HCT116 (cell line): ENCODE measurements around the gene GNG12. TPM values are rescaled to one million over a fixed set of nuclear protein-coding genes. Genes with fewer than 3 reads are reported as not detected.

Experiments used
- ATAC-seq: fragments of 200-7000 bp; cut with Tn5 transposase; 2 replicates; pipeline ENCODE4 v1.9.1; 2020; ENCODE audit warnings: mild to moderate bottlenecking, moderate library complexity
- BruUV-seq: library from RNA; stranded (reverse); fragments of 400-500 nt; replicated peaks from 2 replicates; lab custom pipeline; 2021; lab: Mats Ljungman, UMichigan
- CTCF ChIA-PET: fragments of 300-600 bp; sonication (Branson Sonifier 250); formaldehyde crosslinking; loops from one replicate; lab custom pipeline; 2021; ENCODE audit warnings: antibody characterized with exemption; lab: Charles Lee
- POLR2A ChIA-PET: fragments of 300-600, 350-600 bp; sonication (Branson Sonifier 250); formaldehyde crosslinking; loops from one replicate; lab custom pipeline; 2021; ENCODE audit warnings: antibody characterized with exemption; lab: Charles Lee
- RAD21 ChIA-PET, 2 experiments: fragments of 300-600 bp; sonication (Branson Sonifier 250); formaldehyde crosslinking; loops; one replicate each; lab custom pipeline; 2023; ENCODE audit warnings: low total read pairs in 2 of 2; ENCODE audit not compliant: uncharacterized antibody in 2 of 2, unreplicated experiment in 2 of 2, low non-redundant PET in 1 of 2; lab: Charles Lee
- DNase-seq: peaks from one replicate; pipeline ENCODE4 v3.0.0-alpha.2; 2010; ENCODE audit warnings: low read depth, low spot score
- H2AFZ ChIP-seq: fragments of 200-600 bp; shearing (Covaris generic), sonication (generic); 2 replicates; pipeline ENCODE4 v1.6.1; 2017; ENCODE audit warnings: low read depth, mixed run types, mixed read lengths, antibody characterized with exemption, low read length; ENCODE audit not compliant: poor library complexity, severe bottlenecking
- H3K27ac ChIP-seq: 2 replicates; pipeline ENCODE4 v1.5.1; 2012; ENCODE audit warnings: low read depth, low read length
- H3K27me3 ChIP-seq: fragments of 200-600 bp; sonication (generic); 2 replicates; pipeline ENCODE4 v1.6.1; 2016; ENCODE audit warnings: mixed run types, low read length, mixed read lengths; ENCODE audit not compliant: insufficient read depth
- H3K36me3 ChIP-seq, 2 experiments: fragments of 200-500 bp in 1 of 2; fragments of 200-600 bp in 1 of 2; sonication (Bioruptor generic) in 1 of 2; sonication (generic) in 1 of 2; 2 replicates each; pipeline versions ENCODE4 v1.5.1 to v1.6.1; 2014 to 2016; ENCODE audit warnings: low read length in 2 of 2, inconsistent platforms in 1 of 2, mixed read lengths in 1 of 2, mixed run types in 1 of 2; ENCODE audit not compliant: insufficient read depth in 2 of 2, control insufficient read depth in 1 of 2
- H3K4me1 ChIP-seq, 2 experiments: fragments of 200-600 bp in 1 of 2; sonication (generic) in 1 of 2; 2 replicates each; pipeline versions ENCODE4 v1.5.1 to v1.6.1; 2012 to 2017; ENCODE audit warnings: low read length in 2 of 2, inconsistent platforms in 1 of 2, mild to moderate bottlenecking in 1 of 2, mixed read lengths in 1 of 2, mixed run types in 1 of 2, moderate library complexity in 1 of 2; ENCODE audit not compliant: insufficient read depth in 2 of 2, control insufficient read depth in 1 of 2
- H3K4me2 ChIP-seq: fragments of 200-600 bp; sonication (generic); 2 replicates; pipeline ENCODE4 v1.6.1; 2017; ENCODE audit warnings: mixed run types, low read length, mixed read lengths
- H3K4me3 ChIP-seq, 2 experiments: fragments of 200-600 bp in 1 of 2; sonication (generic) in 1 of 2; replicated peaks in 1 of 2; 2 replicates each; pipeline ENCODE4 v1.5.1; 2011 to 2016; ENCODE audit warnings: low read length in 2 of 2, control low read depth in 1 of 2, low read depth in 1 of 2, mild to moderate bottlenecking in 1 of 2, mixed read lengths in 1 of 2, mixed run types in 1 of 2
- H3K79me2 ChIP-seq: fragments of 200-600 bp; sonication (generic); 2 replicates; pipeline ENCODE4 v1.6.1; 2017; ENCODE audit warnings: mild to moderate bottlenecking, mixed run types, low read length, moderate library complexity, mixed read lengths; ENCODE audit not compliant: insufficient read depth
- H3K9ac ChIP-seq: fragments of 200-600 bp; sonication (generic); 2 replicates; pipeline ENCODE4 v1.6.1; 2016; ENCODE audit warnings: low read length, mixed read lengths
- H3K9me2 ChIP-seq: fragments of 200-600 bp; sonication (generic), shearing (Covaris generic); 2 replicates; pipeline ENCODE4 v1.6.1; 2017; ENCODE audit warnings: mixed run types, mild to moderate bottlenecking, moderate library complexity; ENCODE audit not compliant: insufficient read depth
- H3K9me3 ChIP-seq, 2 experiments: fragments of 200-500 bp in 1 of 2; fragments of 200-600 bp in 1 of 2; sonication (Bioruptor generic) in 1 of 2; sonication (generic) in 1 of 2; 2 replicates each; pipeline ENCODE4 v1.6.1; 2014 to 2017; ENCODE audit warnings: low read length in 2 of 2, mixed read lengths in 2 of 2, inconsistent platforms in 1 of 2, low read depth in 1 of 2, mild to moderate bottlenecking in 1 of 2, mixed run types in 1 of 2, moderate library complexity in 1 of 2; ENCODE audit not compliant: control insufficient read depth in 1 of 2, insufficient read depth in 1 of 2
- H4K20me1 ChIP-seq: fragments of 200-600 bp; sonication (generic), shearing (Covaris generic); 2 replicates; pipeline ENCODE4 v1.6.1; 2017; ENCODE audit warnings: mixed run types, mild to moderate bottlenecking, moderate library complexity; ENCODE audit not compliant: insufficient read depth
- CBX3 ChIP-seq: IDR thresholded peaks from 2 replicates; pipeline ENCODE4 v1.6.1; 2012; ENCODE audit warnings: low read depth
- CEBPB ChIP-seq: IDR thresholded peaks from 2 replicates; pipeline ENCODE4 v1.6.1; 2012; ENCODE audit warnings: low read depth
- ELF1 ChIP-seq: IDR thresholded peaks from 2 replicates; pipeline ENCODE4 v1.6.1; 2012; ENCODE audit warnings: low read depth, borderline replicate concordance
- EZH2 ChIP-seq: fragments of 200-600 bp; sonication (generic); IDR thresholded peaks from 2 replicates; pipeline ENCODE4 v1.6.1; 2017; ENCODE audit warnings: antibody characterized with exemption, mixed run types
- EZH2phosphoT487 ChIP-seq: fragments of 200-600 bp; IDR thresholded peaks from 2 replicates; pipeline ENCODE4 v1.6.1; 2018; ENCODE audit warnings: antibody characterized with exemption, borderline replicate concordance
- FOSL1 ChIP-seq: IDR thresholded peaks from 2 replicates; pipeline ENCODE4 v1.6.1; 2012; ENCODE audit warnings: low read depth
- JUND ChIP-seq: IDR thresholded peaks from 2 replicates; pipeline ENCODE4 v1.6.1; 2012
- POLR2A ChIP-seq: IDR thresholded peaks from 2 replicates; pipeline ENCODE4 v1.7.0; 2011; ENCODE audit warnings: borderline replicate concordance; ENCODE audit not compliant: insufficient read depth, insufficient read length; ENCODE audit errors: extremely low read depth
- POLR2AphosphoS5 ChIP-seq: IDR thresholded peaks from 2 replicates; pipeline ENCODE4 v1.6.1; 2011; ENCODE audit warnings: mild to moderate bottlenecking, low read depth, low read length, moderate library complexity
- RAD21 ChIP-seq: IDR thresholded peaks from 2 replicates; pipeline ENCODE4 v1.6.1; 2012; ENCODE audit warnings: low read depth, mild to moderate bottlenecking
- SRF ChIP-seq: IDR thresholded peaks from 2 replicates; pipeline ENCODE4 v1.6.1; 2012; ENCODE audit warnings: low read depth
- TCF7L2 ChIP-seq: IDR thresholded peaks from 2 replicates; pipeline ENCODE4 v1.7.0; 2011; ENCODE audit warnings: borderline replicate concordance, inconsistent platforms; ENCODE audit not compliant: insufficient read depth, insufficient read length; ENCODE audit errors: extremely low read depth
- YY1 ChIP-seq: IDR thresholded peaks from 2 replicates; pipeline ENCODE4 v1.6.1; 2011; ENCODE audit warnings: low read length, low read depth, moderate library complexity, mild to moderate bottlenecking; ENCODE audit not compliant: insufficient replicate concordance; ENCODE audit errors: extremely low read depth
- ZFX ChIP-seq: fragments of 450-650 bp; IDR thresholded peaks from 2 replicates; pipeline ENCODE4 v1.6.1; 2017
- intact Hi-C: fragments of 100-400 bp; cut with micrococcal nuclease; formaldehyde crosslinking; loops from 2 replicates; pipeline ENCODE4 v1.10.0; 2022
- total RNA-seq: library from RNA; stranded (reverse); gene quantifications from one replicate; pipeline ENCODE4 v1.2.1, GENCODE V29; 2021; ENCODE audit not compliant: unreplicated experiment
- TF ChIP-seq, protein P1 (sequence below): IDR thresholded peaks from 2 replicates; pipeline ENCODE4 v1.6.1; 2012; ENCODE audit warnings: low read depth
- TF ChIP-seq, protein P2 (sequence below): IDR thresholded peaks from 2 replicates; pipeline ENCODE4 v1.6.1; 2012

Gene GNG12
- total RNA-seq, 1 experiment from 2014 or later: 49.6 TPM

DNA sequence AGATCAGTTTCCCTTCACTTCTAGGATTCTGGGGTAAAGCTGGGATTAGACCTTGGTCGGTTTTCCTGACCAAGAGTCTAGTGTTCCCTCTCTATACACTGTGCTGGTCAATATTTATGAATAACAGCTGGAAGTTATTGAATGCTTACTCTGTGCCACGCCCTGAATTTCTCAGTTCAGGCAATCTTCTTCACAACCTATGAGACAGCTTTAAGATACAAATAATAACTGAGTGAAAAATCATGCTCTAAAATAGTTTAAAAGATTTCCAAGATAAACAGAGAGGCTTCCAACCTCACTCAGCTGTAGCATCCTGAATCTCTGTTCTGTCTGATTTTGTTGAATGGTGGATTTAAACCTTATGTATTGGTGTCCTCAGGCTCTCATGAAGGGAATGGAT, 72.2 kb downstream of the GNG12 start:
- H2AFZ ChIP-seq: no peak overlapping the region
- H3K9ac ChIP-seq: no peak overlapping the region
- CTCF ChIA-PET: interaction anchor here (0.7 to 4.9 kb wide), 14 partner anchors 9 to 237 kb away, joined by 3 to 149 read pairs (median 4); partner anchors contain the start of gene GADD45A
- H3K4me3 ChIP-seq: no peak overlapping the region
- no peak overlapping the region for H3K4me2 ChIP-seq
- TF ChIP-seq ZFX: no peak
- TF ChIP-seq JUND: no peak
- TF ChIP-seq, protein P1, sequence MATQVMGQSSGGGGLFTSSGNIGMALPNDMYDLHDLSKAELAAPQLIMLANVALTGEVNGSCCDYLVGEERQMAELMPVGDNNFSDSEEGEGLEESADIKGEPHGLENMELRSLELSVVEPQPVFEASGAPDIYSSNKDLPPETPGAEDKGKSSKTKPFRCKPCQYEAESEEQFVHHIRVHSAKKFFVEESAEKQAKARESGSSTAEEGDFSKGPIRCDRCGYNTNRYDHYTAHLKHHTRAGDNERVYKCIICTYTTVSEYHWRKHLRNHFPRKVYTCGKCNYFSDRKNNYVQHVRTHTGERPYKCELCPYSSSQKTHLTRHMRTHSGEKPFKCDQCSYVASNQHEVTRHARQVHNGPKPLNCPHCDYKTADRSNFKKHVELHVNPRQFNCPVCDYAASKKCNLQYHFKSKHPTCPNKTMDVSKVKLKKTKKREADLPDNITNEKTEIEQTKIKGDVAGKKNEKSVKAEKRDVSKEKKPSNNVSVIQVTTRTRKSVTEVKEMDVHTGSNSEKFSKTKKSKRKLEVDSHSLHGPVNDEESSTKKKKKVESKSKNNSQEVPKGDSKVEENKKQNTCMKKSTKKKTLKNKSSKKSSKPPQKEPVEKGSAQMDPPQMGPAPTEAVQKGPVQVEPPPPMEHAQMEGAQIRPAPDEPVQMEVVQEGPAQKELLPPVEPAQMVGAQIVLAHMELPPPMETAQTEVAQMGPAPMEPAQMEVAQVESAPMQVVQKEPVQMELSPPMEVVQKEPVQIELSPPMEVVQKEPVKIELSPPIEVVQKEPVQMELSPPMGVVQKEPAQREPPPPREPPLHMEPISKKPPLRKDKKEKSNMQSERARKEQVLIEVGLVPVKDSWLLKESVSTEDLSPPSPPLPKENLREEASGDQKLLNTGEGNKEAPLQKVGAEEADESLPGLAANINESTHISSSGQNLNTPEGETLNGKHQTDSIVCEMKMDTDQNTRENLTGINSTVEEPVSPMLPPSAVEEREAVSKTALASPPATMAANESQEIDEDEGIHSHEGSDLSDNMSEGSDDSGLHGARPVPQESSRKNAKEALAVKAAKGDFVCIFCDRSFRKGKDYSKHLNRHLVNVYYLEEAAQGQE: no peak
- no peak for TF ChIP-seq POLR2A
- TF ChIP-seq TCF7L2: no peak
- TF ChIP-seq CEBPB: no peak
- no peak for TF ChIP-seq CBX3
- TF ChIP-seq FOSL1: no peak
- no peak for TF ChIP-seq RAD21
- TF ChIP-seq EZH2: no peak
- no peak for TF ChIP-seq POLR2AphosphoS5
- TF ChIP-seq, protein P2, sequence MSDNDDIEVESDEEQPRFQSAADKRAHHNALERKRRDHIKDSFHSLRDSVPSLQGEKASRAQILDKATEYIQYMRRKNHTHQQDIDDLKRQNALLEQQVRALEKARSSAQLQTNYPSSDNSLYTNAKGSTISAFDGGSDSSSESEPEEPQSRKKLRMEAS: no peak
- TF ChIP-seq ELF1: no peak
- TF ChIP-seq EZH2phosphoT487: no peak
- no peak for TF ChIP-seq SRF
- no peak for TF ChIP-seq YY1
- no peaks in the 10 kb centered on the region for H3K27me3 ChIP-seq
- no peaks in the 10 kb centered on the region for H3K36me3 ChIP-seq
- BruUV-seq: no TSS peak
- no peaks in the 10 kb centered on the region for H4K20me1 ChIP-seq
- no peak for DNase-seq
- intact Hi-C loops: no loop called here
- H3K4me1 ChIP-seq: peaks cover 8 to 17% of the 10 kb centered on the region in 2 experiments; a peak in 3 of 4 replicates
- no peaks in the 10 kb centered on the region for H3K9me3 ChIP-seq
- no peak for ATAC-seq
- H3K27ac ChIP-seq: no peak overlapping the region
- RAD21 ChIA-PET: interaction anchor here in 1 of 2 experiments (0.6 to 1.9 kb wide), 5 partner anchors 70 to 228 kb away, joined by 3 to 17 read pairs (median 14); no protein-coding TSS in a partner anchor
- H3K9me2 ChIP-seq: no peaks in the 10 kb centered on the region
- H3K79me2 ChIP-seq: no peaks in the 10 kb centered on the region; the same call in 1 of the 2 replicates
- POLR2A ChIA-PET: interaction anchor here (0.8 to 1.0 kb wide), 2 partner anchors 9 to 79 kb away, joined by 3 to 4 read pairs; no protein-coding TSS in a partner anchor
